Nephron progenitor cell (in vitro differentiated cells): ENCODE data around the gene WWOX.

Source experiments
- DNase-seq: peaks from one replicate; pipeline ENCODE4 v3.0.0; 2021
- H3K27ac Mint-ChIP-seq: 2 replicates; pipeline ENCODE4 v1.8.0; 2021; ENCODE audit warnings: mild to moderate bottlenecking, moderate library complexity, mixed read lengths
- H3K27me3 Mint-ChIP-seq: 2 replicates; pipeline ENCODE4 v1.8.0; 2021; ENCODE audit warnings: mild to moderate bottlenecking, low read depth, mixed read lengths; ENCODE audit not compliant: poor library complexity
- H3K36me3 Mint-ChIP-seq: 2 replicates; pipeline ENCODE4 v1.8.0; 2021; ENCODE audit warnings: low read depth, mixed read lengths
- H3K4me1 Mint-ChIP-seq: 2 replicates; pipeline ENCODE4 v1.8.0; 2021; ENCODE audit warnings: mixed read lengths
- H3K4me3 Mint-ChIP-seq: 2 replicates; pipeline ENCODE4 v1.8.0; 2021; ENCODE audit warnings: mild to moderate bottlenecking, moderate library complexity, mixed read lengths
- H3K9me3 Mint-ChIP-seq: 2 replicates; pipeline ENCODE4 v1.8.0; 2021; ENCODE audit warnings: mild to moderate bottlenecking, moderate library complexity, mixed read lengths
- CTCF ChIP-seq: fragments of 200-600 bp; sonication (generic); IDR thresholded peaks from 2 replicates; pipeline ENCODE4 v1.5.0; 2021; ENCODE audit warnings: antibody characterized with exemption

The WWOX gene

GRCh38 chr16:78844682-78845081 lies 745.2 kb downstream of the WWOX start:
- H3K4me1 Mint-ChIP-seq, result peaks cover 35% of the 10 kb centered on the region
- no peak for TF ChIP-seq CTCF
- peak overlapping the region; percentile 81 for H3K27ac Mint-ChIP-seq
- peak; percentile 38 for DNase-seq
- peaks cover 11% of the 10 kb centered on the region for H3K27me3 Mint-ChIP-seq
- peaks cover 5% of the 10 kb centered on the region for H3K36me3 Mint-ChIP-seq
- H3K9me3 Mint-ChIP-seq, result peaks cover 7% of the 10 kb centered on the region
- no peak overlapping the region for H3K4me3 Mint-ChIP-seq

- Mint-ChIP-seq H3K27ac (no peak overlapping the region), H3K36me3 (no peaks in the 10 kb centered on the region), H3K27me3 (peaks cover 5% of the 10 kb centered on the region), H3K4me3 (no peak overlapping the region), H3K4me1 (peaks cover 14% of the 10 kb centered on the region), H3K9me3 (peaks cover 5% of the 10 kb centered on the region)
- no peak for TF ChIP-seq CTCF
- DNase-seq, result no peak
These were observed 751.8 kb downstream of the WWOX start for GRCh38 chr16:78851266-78851665.

GRCh38 chr16:78852081-78852635 lies 752.7 kb downstream of the WWOX start:
- peaks cover 5% of the 10 kb centered on the region for H3K9me3 Mint-ChIP-seq
- no peak for TF ChIP-seq CTCF
- H3K27ac Mint-ChIP-seq, result peak overlapping the region; percentile 80
- peaks cover 14% of the 10 kb centered on the region for H3K4me1 Mint-ChIP-seq
- H3K36me3 Mint-ChIP-seq, result no peaks in the 10 kb centered on the region
- DNase-seq, result no peak
- no peak overlapping the region for H3K4me3 Mint-ChIP-seq
- H3K27me3 Mint-ChIP-seq, result no peaks in the 10 kb centered on the region

GRCh38 chr16:78862022-78862421 lies 762.6 kb downstream of the WWOX start:
- no peak for TF ChIP-seq CTCF
- H3K27me3 Mint-ChIP-seq, result peaks cover 6% of the 10 kb centered on the region
- no peak for DNase-seq
- peaks cover 34% of the 10 kb centered on the region for H3K4me1 Mint-ChIP-seq
- no peaks in the 10 kb centered on the region for H3K36me3 Mint-ChIP-seq
- H3K9me3 Mint-ChIP-seq, result no peaks in the 10 kb centered on the region
- no peak overlapping the region for H3K27ac Mint-ChIP-seq
- no peak overlapping the region for H3K4me3 Mint-ChIP-seq

- H3K9me3 Mint-ChIP-seq, result no peaks in the 10 kb centered on the region
These were observed 767.1 kb downstream of the WWOX start for GRCh38 chr16:78866521-78866920.

More at GRCh38 chr16:78866521-78866920, 767.1 kb downstream of the WWOX start:
- no peak for TF ChIP-seq CTCF
- no peak overlapping the region for H3K4me3 Mint-ChIP-seq
- no peak overlapping the region for H3K27ac Mint-ChIP-seq
- no peak for DNase-seq
- H3K4me1 Mint-ChIP-seq, result peaks cover 42% of the 10 kb centered on the region
- H3K27me3 Mint-ChIP-seq, result peaks cover 10% of the 10 kb centered on the region
- no peaks in the 10 kb centered on the region for H3K36me3 Mint-ChIP-seq
